NCI-H2107 treated with DMSO at 0.1 percent for 48 hours (cell line): Measurements from ENCODE around the gene OR6N2.

Experiments used
- DNase-seq: peaks from one replicate; lab custom pipeline; 2025; ENCODE audit not compliant: unreplicated experiment; lab: John Stamatoyannopoulos, UW

The OR6N2 gene

DNA sequence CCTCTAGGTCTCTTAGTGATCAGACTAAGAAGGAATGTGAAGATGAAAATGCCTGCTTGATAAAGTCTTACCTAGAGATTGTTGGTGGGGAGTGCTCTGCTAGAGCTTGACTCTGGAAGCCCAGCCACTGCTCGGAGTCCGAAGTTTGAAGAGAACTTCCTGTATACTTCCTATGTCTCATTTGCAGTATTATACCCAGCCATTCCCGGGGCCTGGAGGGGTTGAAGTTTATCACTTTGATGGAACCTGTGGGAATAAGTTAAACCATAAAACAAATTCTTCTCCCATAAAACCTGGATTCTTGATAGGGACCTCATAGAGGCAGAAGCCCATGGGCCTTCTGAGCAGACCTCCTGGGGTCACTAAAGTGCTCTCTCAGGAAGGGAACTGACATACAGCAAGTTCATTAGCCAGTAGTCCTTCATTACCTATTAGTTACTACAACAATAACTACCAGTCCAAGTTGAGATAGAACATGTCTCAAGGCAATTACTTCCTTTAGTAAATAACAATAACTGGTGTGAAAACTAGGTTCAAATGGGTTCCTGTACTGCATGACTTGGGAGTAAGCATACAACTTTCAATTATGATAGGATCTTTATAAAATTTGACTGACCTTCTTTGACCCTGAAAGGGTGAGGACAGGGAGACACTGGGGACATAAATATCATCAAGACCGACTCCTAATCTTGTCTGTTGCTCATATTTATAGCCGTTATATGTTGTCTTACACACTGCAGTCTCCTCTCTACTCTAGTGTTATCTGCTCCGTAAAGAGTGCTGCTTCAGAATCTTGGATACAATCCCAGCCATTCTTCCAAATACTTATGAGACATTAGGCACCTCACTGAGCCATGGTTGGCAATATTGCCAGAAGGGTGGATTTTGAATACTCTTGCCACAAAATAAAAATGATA, 8.8 kb downstream of the OR6N2 start, which contains the start of gene OR6N1:
Gene OR6N1 (minus strand): TSS at position 246 of the 917 bp plus-strand sequence. CDS start 5,513 bp downstream, outside the sequence.
- no peak for DNase-seq

GRCh38 chr1:158754420-158754819, 26.6 kb downstream of the OR6N2 start, which contains the start of gene OR6K6:
Gene OR6K6, plus strand, starts transcription at chr1:158754720. Its CDS starts 168 bp downstream, at chr1:158754888.
- DNase-seq, result no peak

DNA sequence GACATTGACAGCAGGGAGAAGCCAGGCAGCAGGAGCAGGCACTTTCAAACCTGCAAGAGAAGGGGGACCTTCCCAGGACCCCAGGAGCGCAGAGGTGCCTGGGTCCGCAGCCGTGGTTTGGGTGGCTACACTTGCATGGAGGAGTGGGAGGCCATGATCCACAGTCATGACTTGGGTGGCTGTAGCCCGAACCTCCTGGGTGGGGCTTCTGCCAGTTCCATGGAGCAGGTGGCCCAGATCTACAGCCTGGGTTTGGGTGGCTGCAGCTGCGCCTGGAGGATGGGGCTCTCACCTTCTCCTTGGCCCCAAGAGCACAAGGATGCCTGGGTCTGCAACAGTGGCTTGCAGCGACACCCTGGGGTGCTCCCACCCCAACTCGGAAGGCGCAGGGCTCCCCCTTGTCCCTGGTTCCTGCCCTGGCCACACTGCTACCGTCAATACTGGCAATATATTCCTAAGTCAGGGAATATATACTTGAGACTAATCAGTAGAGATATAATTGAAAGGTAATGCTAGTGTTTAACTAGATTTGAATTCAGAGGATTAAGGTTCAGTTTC, 28.8 kb downstream of the OR6N2 start:
- no peak for DNase-seq

DNA sequence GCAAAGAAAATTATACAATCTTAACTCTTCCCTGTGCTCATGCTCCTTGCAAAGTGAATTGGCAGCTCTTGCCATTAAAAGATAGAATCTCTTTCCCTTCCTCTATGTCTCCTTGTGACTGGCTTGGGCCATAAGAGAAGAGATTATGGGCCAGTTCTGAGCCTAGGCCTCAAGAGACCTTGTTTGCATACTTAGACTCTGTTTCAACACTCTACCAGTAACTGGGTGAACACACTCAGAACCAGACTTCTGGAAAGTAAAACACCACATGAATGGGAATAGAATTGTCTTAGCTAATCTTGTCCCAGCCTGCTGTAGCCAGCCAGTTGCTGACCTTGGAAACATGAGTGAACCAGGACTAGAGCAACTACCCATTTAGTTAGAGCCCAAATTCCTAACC, 45.2 kb downstream of the OR6N2 start:
- DNase-seq, result no peak

GRCh38 chr1:158732524-158732923, 48.5 kb downstream of the OR6N2 start:
- DNase-seq, result no peak

- no peak for DNase-seq
These were observed 49.3 kb downstream of the OR6N2 start for GRCh38 chr1:158731707-158732106.

- DNase-seq, result no peak
These were observed 50.6 kb downstream of the OR6N2 start for GRCh38 chr1:158730453-158730852.

GRCh38 chr1:158728510-158729225, 52.3 kb downstream of the OR6N2 start:
- no peak for DNase-seq

DNA sequence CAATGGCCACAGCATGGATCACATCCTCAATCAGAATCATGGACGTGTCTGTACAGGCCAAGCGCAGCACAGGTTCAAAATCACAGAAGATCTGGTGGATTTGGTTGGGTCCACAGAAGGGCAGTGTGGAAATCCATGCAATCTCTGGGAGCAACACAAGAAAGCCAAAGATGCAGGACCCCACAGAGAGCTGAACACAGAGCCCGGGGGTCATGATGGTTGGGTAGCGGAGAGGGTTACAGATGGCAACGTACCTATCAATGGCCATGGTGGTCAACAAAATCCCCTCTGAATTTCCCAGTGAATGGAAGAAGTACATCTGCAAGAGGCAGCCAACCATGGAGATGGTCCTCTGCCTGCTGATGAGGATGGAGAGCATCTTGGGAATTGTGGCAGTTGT, 56.6 kb downstream of the OR6N2 start:
- no peak for DNase-seq
